ENCODE measurements around the gene RNF11. TPM values are rescaled to one million over a fixed set of nuclear protein-coding genes. Genes with fewer than 3 reads are reported as not detected.

The RNF11 gene
- total RNA-seq, 2 experiments from 2014 or later = 91.3 to 97.4 TPM

DNA sequence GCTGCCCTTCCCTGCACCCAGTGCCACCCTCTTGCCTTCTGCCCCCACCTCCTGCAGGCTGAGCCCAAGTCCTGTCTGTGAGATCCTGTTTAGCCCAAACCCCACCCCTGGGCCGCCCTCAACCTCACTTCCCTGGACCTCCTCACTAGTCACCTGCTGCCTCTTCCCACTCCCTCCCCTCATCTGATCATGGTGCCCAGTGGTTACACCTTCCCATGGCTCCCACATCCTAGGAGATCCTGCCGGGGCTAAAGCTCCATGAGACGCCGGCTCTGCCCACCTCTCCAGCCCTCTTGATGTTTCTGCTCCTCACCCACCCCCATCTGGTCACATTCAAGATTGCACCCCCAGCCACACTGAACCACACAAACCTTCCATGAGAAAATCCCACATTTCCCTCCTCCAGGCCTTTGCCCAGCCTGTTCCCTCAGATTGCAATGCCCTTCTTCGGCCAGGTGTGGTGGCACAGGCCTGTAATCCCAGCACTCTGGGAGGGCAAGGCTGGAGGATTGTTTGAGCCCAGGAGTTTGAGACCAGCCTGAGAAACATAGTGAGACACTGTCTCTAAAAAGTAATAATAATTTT lies 77.3 kb downstream of the RNF11 start:
- Histone ChIP-seq H3K27ac (ENCODE audit: low read depth in 1 of 2, low read length in 2 of 2) (no peak overlapping the region), H3K4me3 (ENCODE audit: low read length) (no peak overlapping the region), H3K9me3 (ENCODE audit: control insufficient read depth in 1 of 2, insufficient read depth in 1 of 2, low read length in 2 of 2) (no peaks in the 10 kb centered on the region), H3K36me3 (ENCODE audit: insufficient read depth, low read length) (no peaks in the 10 kb centered on the region), H3K27me3 (ENCODE audit: control insufficient read depth in 1 of 2, insufficient read depth in 2 of 2, low read length in 2 of 2) (no peaks in the 10 kb centered on the region), H3K4me1 (ENCODE audit: insufficient read depth, low read length) (no peaks in the 10 kb centered on the region)
- H3K4me1 Mint-ChIP-seq (ENCODE audit: low read depth) = no peaks in the 10 kb centered on the region
- H3K4me3 Mint-ChIP-seq = no peak overlapping the region
- ChIA-PET POLR2A (no interaction called here), CTCF (no interaction called here)
- ATAC-seq (ENCODE audit: poor library complexity) = no peak
- intact Hi-C loops (cut with DNase I, micrococcal nuclease) = no loop called here
- no peaks in the 10 kb centered on the region for H3K9me3 Mint-ChIP-seq
- no peak for DNase-seq
- H3K27ac Mint-ChIP-seq = no peak overlapping the region
- H3K27me3 Mint-ChIP-seq = no peaks in the 10 kb centered on the region
- no peaks in the 10 kb centered on the region for H3K36me3 Mint-ChIP-seq (ENCODE audit: low read depth)
- no peak for TF ChIP-seq CTCF (IDR thresholded peaks at IDR 0.05)

GRCh38 chr1:51313961-51314777 lies 78.1 kb downstream of the RNF11 start:
- no peaks in the 10 kb centered on the region for H3K4me1 Mint-ChIP-seq (ENCODE audit: low read depth)
- ATAC-seq (ENCODE audit: poor library complexity) (no peak), DNase-seq (no peak)
- Histone ChIP-seq H3K36me3 (ENCODE audit: insufficient read depth, low read length) (no peaks in the 10 kb centered on the region), H3K27me3 (ENCODE audit: control insufficient read depth in 1 of 2, insufficient read depth in 2 of 2, low read length in 2 of 2) (no peaks in the 10 kb centered on the region), H3K4me1 (ENCODE audit: insufficient read depth, low read length) (no peaks in the 10 kb centered on the region), H3K9me3 (ENCODE audit: control insufficient read depth in 1 of 2, insufficient read depth in 1 of 2, low read length in 2 of 2) (no peaks in the 10 kb centered on the region), H3K27ac (ENCODE audit: low read depth in 1 of 2, low read length in 2 of 2) (no peak overlapping the region), H3K4me3 (ENCODE audit: low read length) (no peak overlapping the region)
- H3K27me3 Mint-ChIP-seq = no peaks in the 10 kb centered on the region
- intact Hi-C loops (cut with DNase I, micrococcal nuclease) = no loop called here
- no peak overlapping the region for H3K4me3 Mint-ChIP-seq
- ChIA-PET CTCF (no interaction called here), POLR2A (no interaction called here)
- H3K9me3 Mint-ChIP-seq = no peaks in the 10 kb centered on the region
- no peak for TF ChIP-seq CTCF (IDR thresholded peaks at IDR 0.05)
- H3K36me3 Mint-ChIP-seq (ENCODE audit: low read depth) = no peaks in the 10 kb centered on the region
- H3K27ac Mint-ChIP-seq = no peak overlapping the region

- H3K4me3 Mint-ChIP-seq = no peak overlapping the region
- H3K27me3 ChIP-seq (ENCODE audit: control insufficient read depth in 1 of 2, insufficient read depth in 2 of 2, low read length in 2 of 2) = no peaks in the 10 kb centered on the region
- intact Hi-C loops (cut with DNase I, micrococcal nuclease) = no loop called here
- H3K27me3 Mint-ChIP-seq = no peaks in the 10 kb centered on the region
- H3K4me1 Mint-ChIP-seq (ENCODE audit: low read depth) = no peaks in the 10 kb centered on the region
- DNase-seq (no peak), ATAC-seq (ENCODE audit: poor library complexity) (no peak)
- CTCF ChIA-PET = no interaction called here
- H3K4me3 ChIP-seq (ENCODE audit: low read length) = no peak overlapping the region
- no peaks in the 10 kb centered on the region for H3K36me3 ChIP-seq (ENCODE audit: insufficient read depth, low read length)
- no peak overlapping the region for H3K27ac Mint-ChIP-seq
- no peaks in the 10 kb centered on the region for H3K4me1 ChIP-seq (ENCODE audit: insufficient read depth, low read length)
- H3K27ac ChIP-seq (ENCODE audit: low read depth in 1 of 2, low read length in 2 of 2) = no peak overlapping the region
- H3K9me3 Mint-ChIP-seq = no peaks in the 10 kb centered on the region
- POLR2A ChIA-PET = no interaction called here
- H3K9me3 ChIP-seq (ENCODE audit: control insufficient read depth in 1 of 2, insufficient read depth in 1 of 2, low read length in 2 of 2) = no peaks in the 10 kb centered on the region
- no peak for TF ChIP-seq CTCF (IDR thresholded peaks at IDR 0.05)
- no peaks in the 10 kb centered on the region for H3K36me3 Mint-ChIP-seq (ENCODE audit: low read depth)
Measured at GRCh38 chr1:51314974-51315373, 78.9 kb downstream of the RNF11 start.

All from CD4-positive, alpha-beta T cell (primary cell).